Heart left ventricle (tissue), 16 donors: ENCODE measurements around the gene CLEC16A. TPM values are rescaled to one million over a fixed set of nuclear protein-coding genes. Genes with fewer than 3 reads are reported as not detected.

ENCODE experiments used
- ATAC-seq, 4 donors: fragments of 200-7000 bp; cut with Tn5 transposase; one replicate each; pipeline ENCODE4 v1.9.1; 2020 to 2022; ENCODE audit warnings: moderate library complexity in 4 of 4, mild to moderate bottlenecking in 3 of 4, moderate number of reproducible peaks in 1 of 4
- DNase-seq, 5 donors: peaks; one replicate each; pipeline ENCODE4 v3.0.0-alpha.2; 2020
- H3K27ac ChIP-seq, 12 donors: fragments of 200-600 bp; sonication (generic) in 4 of 12; one replicate each; pipeline versions ENCODE4 v1.5.0 to v1.8.0; 2016 to 2022; ENCODE audit warnings: mild to moderate bottlenecking in 2 of 12
- H3K27me3 ChIP-seq, 9 donors: fragments of 200-600 bp; sonication (generic) in 2 of 9; one replicate each; pipeline versions ENCODE4 v1.5.1 to v1.8.0; 2016 to 2022; ENCODE audit warnings: mild to moderate bottlenecking in 3 of 9
- H3K36me3 ChIP-seq, 9 donors: fragments of 200-600 bp; sonication (generic) in 2 of 9; one replicate each; pipeline versions ENCODE4 v1.5.0 to v1.8.0; 2018 to 2022; ENCODE audit warnings: mild to moderate bottlenecking in 2 of 9
- H3K4me1 ChIP-seq, 12 donors: fragments of 200-600 bp; sonication (generic) in 4 of 12; one replicate each; pipeline versions ENCODE4 v1.5.0 to v1.8.0; 2016 to 2022; ENCODE audit warnings: mild to moderate bottlenecking in 3 of 12
- H3K4me3 ChIP-seq, 12 donors: fragments of 200-600 bp; sonication (generic) in 4 of 12; one replicate each; pipeline versions ENCODE4 v1.5.0 to v1.8.0; 2017 to 2022; ENCODE audit warnings: mild to moderate bottlenecking in 9 of 12, moderate library complexity in 4 of 12
- H3K9me3 ChIP-seq, 12 donors: fragments of 200-600 bp; sonication (generic) in 4 of 12; one replicate each; pipeline versions ENCODE4 v1.5.0 to v1.8.0; 2016 to 2022; ENCODE audit warnings: mild to moderate bottlenecking in 1 of 12
- POLR2A ChIP-seq, 2 donors: fragments of 450-650 bp; IDR thresholded peaks; one replicate each; pipeline ENCODE4 v1.6.1; 2017; ENCODE audit warnings: antibody characterized with exemption in 2 of 2, mild to moderate bottlenecking in 2 of 2, moderate library complexity in 2 of 2
- WGBS, 4 donors: extraction: QIAGEN DNeasy Blood & Tissue Kit in 2 of 4; methylation state at CpG; one replicate each; pipeline versions ENCODE4 v1.1.5 to v1.1.7; 2013 to 2018; 5-methylcytosine and 5-hydroxymethylcytosine counted together
- intact Hi-C, 10 donors: fragments of 100-400 bp; cut with DNase I; formaldehyde crosslinking; loops; one replicate each; pipeline versions ENCODE4 v1.11.1 to v1.14.2; 2022
- polyA plus RNA-seq, 2 donors: library from polyadenylated mRNA; stranded (reverse); fragments of 200-250 nt; gene quantifications; one replicate each; pipeline ENCODE4 v1.2.3, GENCODE V29; 2013
- total RNA-seq, 9 donors: library from RNA; depleted of rRNA in 2 of 9; stranded (reverse); fragments of >200 nt in 2 of 9; fragmentation: NEBNext Ultra II Directional in 3 of 9; extraction: Animal tissue kit (Norgen Biotek cat#: 25700) in 3 of 9; gene quantifications; one replicate each; pipeline versions ENCODE4 v1.1.0 to v1.2.4, GENCODE V29; 2016 to 2023
- TF ChIP-seq, protein P1 (sequence below), 12 donors: fragments of 200-600 bp; sonication (generic) in 4 of 12; IDR thresholded peaks; one replicate each; pipeline versions ENCODE4 v1.5.0 to v1.8.0; 2018 to 2022; ENCODE audit warnings: antibody characterized with exemption in 12 of 12, mild to moderate bottlenecking in 5 of 12
- donor health status: ischemic (EF 13 %, LVEDD 7.1; RV severe dilation, severe dysfunction).
- donor health status: healthy with polysubstance abuse.
- donor health status: DM: no; HTN: yes; CAD: no.
- donor health status: DM: no; HTN: no; CAD: no.
- donor health status: ischemic (EF 25% LVEDD 6.9; RV normal size, moderate dysfunction).
- donor health status: ischemic (EF 25% LVEDD 5.7; RV mildly dilated, moderate dysfunction).
- donor health status: healthy.
- donor health status: DM: yes; HTN: yes; CAD: no.
- donor health status: ischemic (EF 35%, LVEDD 5.7; RV mildly dilated, moderate dysfunction).
- donor health status: nonischemic (EF 11% LVEDD 7.7; RV severe dilation, severe dysfunction).
- donor health status: DM: yes; HTN: yes; CAD: no.
- donor health status: PGD.
- donor health status: ischemic (EF 29% LVEDD 5.4; RV normal size, mild dysfunction).
- donor health status: nonischemic (EF 23%, LVEDD 6.1; RV moderate dilation, normal function).

CLEC16A gene
- total and polyA plus RNA-seq, 11 donors, result 13.8 to 41.1 (median 23.7) TPM

DNA sequence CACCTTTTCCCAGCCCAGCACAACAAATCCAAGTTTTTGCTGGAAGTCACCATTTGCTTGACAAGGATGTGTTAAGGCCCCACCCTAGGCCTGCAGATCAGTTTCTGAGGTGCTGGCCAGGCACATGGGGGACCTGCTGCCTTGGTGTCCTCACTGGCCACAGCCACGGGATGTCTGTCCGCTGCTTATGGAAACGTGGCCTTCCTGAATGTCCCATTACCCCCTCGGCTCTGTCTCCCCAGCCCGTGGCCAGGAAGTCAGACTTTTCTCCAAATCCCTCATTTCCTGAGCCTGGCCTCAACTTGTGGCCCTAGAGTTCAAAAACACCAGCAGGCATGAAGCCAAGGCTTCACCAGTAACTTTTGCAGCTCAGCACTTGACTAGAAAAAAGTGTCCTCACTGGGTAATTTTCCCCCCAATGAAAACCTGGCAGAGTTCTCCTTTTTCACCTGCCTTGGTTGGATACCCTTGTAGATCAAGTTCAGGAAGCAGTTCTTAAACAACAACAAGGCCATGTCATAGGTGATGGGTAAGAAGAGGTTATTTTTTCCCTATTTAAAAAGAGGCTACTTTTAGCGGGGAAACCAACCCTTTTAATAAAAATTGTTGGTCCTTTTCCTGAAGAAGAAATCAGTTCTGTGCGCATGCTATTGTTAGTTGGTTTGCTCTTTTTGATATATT is 230.9 kb downstream of the CLEC16A start:
- Histone ChIP-seq H3K4me3 (no peak overlapping the region), H3K9me3 (no peaks in the 10 kb centered on the region), H3K36me3 (peaks cover 0 to 28% (median 14%) of the 10 kb centered on the region in 9 donors), H3K4me1 (peaks cover 0 to 9% (median 0%) of the 10 kb centered on the region in 12 donors), H3K27me3 (no peaks in the 10 kb centered on the region), H3K27ac (no peak overlapping the region)
- intact Hi-C loops, result loop anchor here in 1 of 10 donors (10.0 kb wide), 1 partner anchor 50 kb away; no protein-coding TSS in a partner anchor
- DNase-seq (no peak), ATAC-seq (no peak)
- no peak for TF ChIP-seq POLR2A (IDR thresholded peaks at IDR 0.05)
- TF ChIP-seq, protein P1, sequence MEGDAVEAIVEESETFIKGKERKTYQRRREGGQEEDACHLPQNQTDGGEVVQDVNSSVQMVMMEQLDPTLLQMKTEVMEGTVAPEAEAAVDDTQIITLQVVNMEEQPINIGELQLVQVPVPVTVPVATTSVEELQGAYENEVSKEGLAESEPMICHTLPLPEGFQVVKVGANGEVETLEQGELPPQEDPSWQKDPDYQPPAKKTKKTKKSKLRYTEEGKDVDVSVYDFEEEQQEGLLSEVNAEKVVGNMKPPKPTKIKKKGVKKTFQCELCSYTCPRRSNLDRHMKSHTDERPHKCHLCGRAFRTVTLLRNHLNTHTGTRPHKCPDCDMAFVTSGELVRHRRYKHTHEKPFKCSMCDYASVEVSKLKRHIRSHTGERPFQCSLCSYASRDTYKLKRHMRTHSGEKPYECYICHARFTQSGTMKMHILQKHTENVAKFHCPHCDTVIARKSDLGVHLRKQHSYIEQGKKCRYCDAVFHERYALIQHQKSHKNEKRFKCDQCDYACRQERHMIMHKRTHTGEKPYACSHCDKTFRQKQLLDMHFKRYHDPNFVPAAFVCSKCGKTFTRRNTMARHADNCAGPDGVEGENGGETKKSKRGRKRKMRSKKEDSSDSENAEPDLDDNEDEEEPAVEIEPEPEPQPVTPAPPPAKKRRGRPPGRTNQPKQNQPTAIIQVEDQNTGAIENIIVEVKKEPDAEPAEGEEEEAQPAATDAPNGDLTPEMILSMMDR (IDR thresholded peaks at IDR 0.05), result no peak
- WGBS, 4 donors, result 70 to 83% (median 79%) methylated on average over 7 of the region's 7 CpGs

DNA sequence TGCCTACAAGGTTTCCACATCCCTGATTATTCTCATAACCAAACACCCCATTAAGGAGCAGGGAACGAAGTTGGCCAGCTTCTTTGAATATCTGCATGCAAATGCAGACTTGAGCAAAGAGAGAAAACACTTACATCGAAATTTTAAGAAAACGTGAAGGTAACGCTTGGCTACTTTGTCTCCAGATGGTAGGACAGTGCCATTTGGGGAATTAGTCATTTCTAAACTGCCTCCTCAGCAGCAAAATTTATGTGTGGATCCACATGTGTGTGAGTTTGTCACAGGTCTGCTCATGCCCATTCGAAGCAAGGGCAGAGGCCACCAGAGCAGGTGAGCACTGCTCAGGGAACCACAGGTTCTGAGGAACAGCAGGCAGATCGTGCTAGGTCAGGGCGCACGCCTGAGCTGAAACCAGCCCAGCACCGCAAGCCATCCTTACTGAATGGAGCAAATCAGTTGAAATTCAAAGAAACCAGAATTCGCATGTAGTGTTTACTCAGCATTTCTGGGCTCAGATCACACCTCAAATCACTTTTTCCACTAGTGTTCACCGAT is 231.5 kb downstream of the CLEC16A start:
- peaks cover 0 to 30% (median 15%) of the 10 kb centered on the region in 9 donors for H3K36me3 ChIP-seq
- no peak overlapping the region for H3K4me3 ChIP-seq
- no peak overlapping the region for H3K27ac ChIP-seq
- ATAC-seq, result no peak
- H3K4me1 ChIP-seq, result peaks cover 0 to 15% (median 0%) of the 10 kb centered on the region in 12 donors
- TF ChIP-seq POLR2A (IDR thresholded peaks at IDR 0.05), result no peak
- TF ChIP-seq, protein P1 (IDR thresholded peaks at IDR 0.05), result no peak
- DNase-seq, result no peak
- intact Hi-C loops, result loop anchor here in 1 of 10 donors (10.0 kb wide), 1 partner anchor 49 kb away; no protein-coding TSS in a partner anchor
- H3K27me3 ChIP-seq, result no peaks in the 10 kb centered on the region
- H3K9me3 ChIP-seq, result no peaks in the 10 kb centered on the region
- WGBS, 4 donors, result 95 to 98% (median 97%) methylated on average over 11 of the region's 11 CpGs

DNA sequence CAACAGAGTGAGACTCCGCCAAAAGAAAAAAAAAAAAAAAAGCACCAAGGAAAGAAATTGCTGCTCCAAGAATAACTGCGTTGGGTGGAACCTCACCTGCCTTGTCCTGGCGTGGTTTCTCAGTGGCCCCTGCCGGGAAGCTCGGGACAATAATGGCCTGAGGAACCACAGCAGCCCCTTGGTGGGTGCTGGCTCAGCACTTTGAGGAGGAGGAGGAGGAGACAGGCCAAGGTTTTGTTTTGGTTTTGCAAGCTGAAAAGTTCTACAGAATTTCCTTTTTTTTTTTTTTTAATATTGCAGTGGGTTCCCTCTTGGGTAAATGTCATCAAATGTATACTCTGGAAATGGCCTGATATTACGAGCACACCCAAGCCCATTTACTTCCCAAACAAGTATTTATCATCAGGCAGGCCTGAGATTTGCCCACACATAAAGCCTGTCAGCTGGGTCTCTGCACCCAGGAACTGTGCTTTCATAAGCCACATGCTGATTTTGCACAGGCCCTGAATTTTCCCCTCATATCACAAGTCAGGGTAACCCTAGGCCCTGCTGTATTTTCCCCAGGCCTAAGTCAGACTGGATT is 233.3 kb downstream of the CLEC16A start:
- Histone ChIP-seq H3K36me3 (peaks cover 0 to 35% (median 15%) of the 10 kb centered on the region in 9 donors), H3K27ac (no peak overlapping the region), H3K9me3 (no peaks in the 10 kb centered on the region), H3K4me1 (peaks cover 0 to 32% (median 0%) of the 10 kb centered on the region in 12 donors), H3K4me3 (no peak overlapping the region), H3K27me3 (no peaks in the 10 kb centered on the region)
- WGBS, 4 donors, result 90 to 97% (median 96%) methylated on average over 6 of the region's 6 CpGs
- intact Hi-C loops, result loop anchor here in 1 of 10 donors (10.0 kb wide), 1 partner anchor 47 kb away; no protein-coding TSS in a partner anchor
- DNase-seq (no peak), ATAC-seq (no peak)
- no peak for TF ChIP-seq POLR2A (IDR thresholded peaks at IDR 0.05)
- TF ChIP-seq, protein P1 (IDR thresholded peaks at IDR 0.05), result no peak

DNA sequence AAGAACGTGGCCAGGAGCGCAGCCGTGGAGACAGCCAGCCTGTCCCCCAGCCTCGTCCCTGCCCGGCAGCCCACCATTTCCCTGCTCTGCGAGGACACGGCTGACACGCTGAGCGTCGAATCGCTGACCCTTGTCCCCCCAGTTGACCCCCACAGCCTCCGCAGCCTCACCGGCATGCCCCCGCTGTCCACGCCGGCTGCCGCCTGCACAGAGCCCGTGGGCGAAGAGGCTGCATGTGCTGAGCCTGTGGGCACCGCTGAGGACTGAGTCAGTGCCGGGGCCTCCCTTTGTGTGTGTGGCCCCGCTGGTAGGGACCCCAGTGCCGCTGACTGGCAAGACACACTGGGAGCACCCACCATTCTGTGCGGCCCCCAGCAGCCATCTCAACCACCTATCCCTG is 234.1 kb downstream of the CLEC16A start:
- DNase-seq (no peak), ATAC-seq (no peak)
- Histone ChIP-seq H3K36me3 (peaks cover 0 to 31% (median 15%) of the 10 kb centered on the region in 9 donors), H3K4me3 (no peak overlapping the region), H3K27ac (no peak overlapping the region), H3K4me1 (peaks cover 0 to 39% (median 0%) of the 10 kb centered on the region in 12 donors), H3K9me3 (no peaks in the 10 kb centered on the region), H3K27me3 (no peaks in the 10 kb centered on the region)
- TF ChIP-seq POLR2A (IDR thresholded peaks at IDR 0.05), result no peak
- TF ChIP-seq, protein P1 (IDR thresholded peaks at IDR 0.05), result no peak
- intact Hi-C loops, result loop anchor here in 1 of 10 donors (10.0 kb wide), 1 partner anchor 46 kb away; no protein-coding TSS in a partner anchor
- WGBS, 4 donors, result 96 to 98% (median 97%) methylated on average over 20 to 24 of the region's 24 CpGs
